K562 (cell line): ENCODE measurements around the gene FHIP1B. TPM values are rescaled to one million over a fixed set of nuclear protein-coding genes. Genes with fewer than 3 reads are reported as not detected.
A peak's percentile ranks its signal among the peaks of the same experiment; 100 is the strongest.

Experiments used
- DIDO1 ChIP-seq: fragments of 450-650 bp; IDR thresholded peaks from 2 replicates; pipeline ENCODE4 v1.6.1; 2016; ENCODE audit warnings: low read depth, missing biosample characterization, missing genetic modification characterization
- NR2C2 ChIP-seq, 2 experiments: fragments of 200-800 bp in 1 of 2; sonication (Bioruptor generic) in 1 of 2; sonication (generic) in 1 of 2; formaldehyde crosslinking in 1 of 2; IDR thresholded peaks; 2 replicates each; pipeline versions ENCODE4 v1.6.1 to v1.8.0; 2016 to 2022; ENCODE audit warnings: mild to moderate bottlenecking in 1 of 2, missing compliant biosample characterization in 1 of 2, missing genetic modification characterization in 1 of 2, missing genetic modification reagents in 1 of 2
- NUFIP1 ChIP-seq: fragments of 450-650 bp; IDR thresholded peaks from 2 replicates; pipeline ENCODE4 v1.6.1; 2018; ENCODE audit not compliant: partially characterized antibody
- RBM17 ChIP-seq: fragments of 200-400 bp; formaldehyde crosslinking; IDR thresholded peaks from 2 replicates; pipeline ENCODE4 v1.6.1; 2017; ENCODE audit warnings: low read depth, mild to moderate bottlenecking, low read length, borderline replicate concordance
- ZC3H4 ChIP-seq: sonication (generic); formaldehyde crosslinking; IDR thresholded peaks from 2 replicates; pipeline ENCODE4 v1.9.0; 2021; ENCODE audit warnings: missing genetic modification reagents, borderline replicate concordance
- ZNF311 ChIP-seq: fragments of 250-450 bp; sonication (Bioruptor Pico); IDR thresholded peaks from 2 replicates; pipeline ENCODE4 v1.4.0; 2020; ENCODE audit warnings: mild to moderate bottlenecking, moderate library complexity
- ZSCAN32 ChIP-seq: fragments of 450-650 bp; formaldehyde crosslinking; IDR thresholded peaks from 2 replicates; pipeline ENCODE4 v1.4.0; 2020; ENCODE audit warnings: mild to moderate bottlenecking, moderate library complexity
- polyA plus RNA-seq, 8 experiments: library from polyadenylated mRNA; depleted of rRNA in 4 of 8; stranded (reverse) in 5 of 8; unstranded in 3 of 8; fragments of >200 nt; fragmentation: Nextera tagmentation in 2 of 8; fragmentation: Illumina TruSeq in 1 of 8; extraction: Ambion mirVana in 2 of 8; extraction: Trizol in 1 of 8; gene quantifications; 2 replicates each; pipeline versions ENCODE4 v1.2.1 to v1.2.3, GENCODE V29; 2011 to 2014; ENCODE audit warnings: inconsistent platforms in 1 of 8, missing spikeins in 1 of 8
- total RNA-seq, 7 experiments: library from RNA; depleted of rRNA in 6 of 7; stranded (reverse); fragments of >200 nt in 6 of 7; fragmentation: Illumina TruSeq in 2 of 7; extraction: Trizol in 2 of 7; gene quantifications; 2 replicates each; pipeline versions ENCODE4 v1.2.1 to v1.2.3, GENCODE V29; 2011 to 2021; ENCODE audit warnings: low replicate concordance in 1 of 7
- TF ChIP-seq, protein P1 (sequence below): sonication (generic); formaldehyde crosslinking; IDR thresholded peaks from 2 replicates; pipeline ENCODE4 v1.8.1; 2023; ENCODE audit warnings: mild to moderate bottlenecking, missing genetic modification reagents
- TF ChIP-seq, protein P2 (sequence below), 2 experiments: fragments of 450-650 bp; formaldehyde crosslinking in 1 of 2; IDR thresholded peaks; 2 replicates each; pipeline versions ENCODE4 v1.4.0 to v1.6.1; 2014 to 2020; ENCODE audit warnings: mild to moderate bottlenecking in 2 of 2, borderline replicate concordance in 1 of 2, low read depth in 1 of 2
- TF ChIP-seq, protein P3 (sequence below): fragments of 450-650 bp; IDR thresholded peaks from 2 replicates; pipeline ENCODE4 v1.7.0; 2016; ENCODE audit warnings: borderline replicate concordance
- TF ChIP-seq, protein P4 (sequence below): fragments of 250-450 bp; sonication (Bioruptor Pico); IDR thresholded peaks from 2 replicates; pipeline ENCODE4 v1.8.0; 2021; ENCODE audit warnings: borderline replicate concordance, mild to moderate bottlenecking, moderate library complexity; ENCODE audit not compliant: poor library complexity, severe bottlenecking

FHIP1B gene
- total and polyA plus RNA-seq, 9 of the 15 experiments (the other 6 are each of a cell fraction or from before 2014, with no cell fraction given), result 0.94 to 24.7 (median 15.6) TPM

DNA sequence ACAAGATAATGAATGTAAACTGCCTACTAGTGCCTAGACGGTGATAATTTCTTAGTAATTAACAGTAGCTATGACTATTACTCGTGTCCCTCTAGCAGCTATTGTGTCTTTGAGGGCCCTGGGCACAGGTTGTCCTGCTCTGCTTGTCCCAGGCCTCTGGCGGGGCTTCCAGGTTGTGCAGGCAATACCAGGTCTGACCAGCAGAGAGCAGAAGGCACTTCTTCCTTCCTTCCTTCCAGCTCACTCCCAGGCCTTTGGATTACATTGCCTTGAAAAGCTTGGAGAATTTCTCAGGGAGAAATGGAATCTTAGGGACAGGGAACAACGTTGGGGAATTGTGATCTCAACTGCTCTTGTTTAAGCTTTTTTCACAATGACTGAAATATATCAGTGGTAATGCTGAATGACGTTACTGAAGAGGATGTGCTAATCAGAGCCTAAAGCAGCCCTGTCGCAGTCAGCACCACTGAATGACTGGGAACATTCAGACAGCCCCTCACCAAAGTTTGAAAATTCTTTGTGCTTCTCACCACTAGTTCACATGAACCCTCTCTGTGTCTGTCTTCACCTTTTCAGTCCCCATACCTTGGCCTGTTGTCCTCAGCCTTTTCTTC, 16.8 kb upstream of the FHIP1B start (continued):
- TF ChIP-seq ZNF311 (CRISPR knock-in tag), result no peak
- TF ChIP-seq, protein P1, sequence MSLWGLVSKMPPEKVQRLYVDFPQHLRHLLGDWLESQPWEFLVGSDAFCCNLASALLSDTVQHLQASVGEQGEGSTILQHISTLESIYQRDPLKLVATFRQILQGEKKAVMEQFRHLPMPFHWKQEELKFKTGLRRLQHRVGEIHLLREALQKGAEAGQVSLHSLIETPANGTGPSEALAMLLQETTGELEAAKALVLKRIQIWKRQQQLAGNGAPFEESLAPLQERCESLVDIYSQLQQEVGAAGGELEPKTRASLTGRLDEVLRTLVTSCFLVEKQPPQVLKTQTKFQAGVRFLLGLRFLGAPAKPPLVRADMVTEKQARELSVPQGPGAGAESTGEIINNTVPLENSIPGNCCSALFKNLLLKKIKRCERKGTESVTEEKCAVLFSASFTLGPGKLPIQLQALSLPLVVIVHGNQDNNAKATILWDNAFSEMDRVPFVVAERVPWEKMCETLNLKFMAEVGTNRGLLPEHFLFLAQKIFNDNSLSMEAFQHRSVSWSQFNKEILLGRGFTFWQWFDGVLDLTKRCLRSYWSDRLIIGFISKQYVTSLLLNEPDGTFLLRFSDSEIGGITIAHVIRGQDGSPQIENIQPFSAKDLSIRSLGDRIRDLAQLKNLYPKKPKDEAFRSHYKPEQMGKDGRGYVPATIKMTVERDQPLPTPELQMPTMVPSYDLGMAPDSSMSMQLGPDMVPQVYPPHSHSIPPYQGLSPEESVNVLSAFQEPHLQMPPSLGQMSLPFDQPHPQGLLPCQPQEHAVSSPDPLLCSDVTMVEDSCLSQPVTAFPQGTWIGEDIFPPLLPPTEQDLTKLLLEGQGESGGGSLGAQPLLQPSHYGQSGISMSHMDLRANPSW (CRISPR knock-in tag), result no peak
- TF ChIP-seq, protein P2, sequence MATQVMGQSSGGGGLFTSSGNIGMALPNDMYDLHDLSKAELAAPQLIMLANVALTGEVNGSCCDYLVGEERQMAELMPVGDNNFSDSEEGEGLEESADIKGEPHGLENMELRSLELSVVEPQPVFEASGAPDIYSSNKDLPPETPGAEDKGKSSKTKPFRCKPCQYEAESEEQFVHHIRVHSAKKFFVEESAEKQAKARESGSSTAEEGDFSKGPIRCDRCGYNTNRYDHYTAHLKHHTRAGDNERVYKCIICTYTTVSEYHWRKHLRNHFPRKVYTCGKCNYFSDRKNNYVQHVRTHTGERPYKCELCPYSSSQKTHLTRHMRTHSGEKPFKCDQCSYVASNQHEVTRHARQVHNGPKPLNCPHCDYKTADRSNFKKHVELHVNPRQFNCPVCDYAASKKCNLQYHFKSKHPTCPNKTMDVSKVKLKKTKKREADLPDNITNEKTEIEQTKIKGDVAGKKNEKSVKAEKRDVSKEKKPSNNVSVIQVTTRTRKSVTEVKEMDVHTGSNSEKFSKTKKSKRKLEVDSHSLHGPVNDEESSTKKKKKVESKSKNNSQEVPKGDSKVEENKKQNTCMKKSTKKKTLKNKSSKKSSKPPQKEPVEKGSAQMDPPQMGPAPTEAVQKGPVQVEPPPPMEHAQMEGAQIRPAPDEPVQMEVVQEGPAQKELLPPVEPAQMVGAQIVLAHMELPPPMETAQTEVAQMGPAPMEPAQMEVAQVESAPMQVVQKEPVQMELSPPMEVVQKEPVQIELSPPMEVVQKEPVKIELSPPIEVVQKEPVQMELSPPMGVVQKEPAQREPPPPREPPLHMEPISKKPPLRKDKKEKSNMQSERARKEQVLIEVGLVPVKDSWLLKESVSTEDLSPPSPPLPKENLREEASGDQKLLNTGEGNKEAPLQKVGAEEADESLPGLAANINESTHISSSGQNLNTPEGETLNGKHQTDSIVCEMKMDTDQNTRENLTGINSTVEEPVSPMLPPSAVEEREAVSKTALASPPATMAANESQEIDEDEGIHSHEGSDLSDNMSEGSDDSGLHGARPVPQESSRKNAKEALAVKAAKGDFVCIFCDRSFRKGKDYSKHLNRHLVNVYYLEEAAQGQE (IDR thresholded peaks at IDR 0.05; ENCODE audit: borderline replicate concordance), result peak; percentile 51; the same call in 1 of the 2 replicates
- TF ChIP-seq, protein P2 (CRISPR knock-in tag; IDR thresholded peaks at IDR 0.05; ENCODE audit: low read depth), result no peak
- TF ChIP-seq DIDO1 (tag), result no peak
- no peak for TF ChIP-seq NR2C2 (CRISPR knock-in tag; IDR thresholded peaks at IDR 0.05)
- no peak for TF ChIP-seq NR2C2 (tag; IDR thresholded peaks at IDR 0.05)
- TF ChIP-seq, protein P3, sequence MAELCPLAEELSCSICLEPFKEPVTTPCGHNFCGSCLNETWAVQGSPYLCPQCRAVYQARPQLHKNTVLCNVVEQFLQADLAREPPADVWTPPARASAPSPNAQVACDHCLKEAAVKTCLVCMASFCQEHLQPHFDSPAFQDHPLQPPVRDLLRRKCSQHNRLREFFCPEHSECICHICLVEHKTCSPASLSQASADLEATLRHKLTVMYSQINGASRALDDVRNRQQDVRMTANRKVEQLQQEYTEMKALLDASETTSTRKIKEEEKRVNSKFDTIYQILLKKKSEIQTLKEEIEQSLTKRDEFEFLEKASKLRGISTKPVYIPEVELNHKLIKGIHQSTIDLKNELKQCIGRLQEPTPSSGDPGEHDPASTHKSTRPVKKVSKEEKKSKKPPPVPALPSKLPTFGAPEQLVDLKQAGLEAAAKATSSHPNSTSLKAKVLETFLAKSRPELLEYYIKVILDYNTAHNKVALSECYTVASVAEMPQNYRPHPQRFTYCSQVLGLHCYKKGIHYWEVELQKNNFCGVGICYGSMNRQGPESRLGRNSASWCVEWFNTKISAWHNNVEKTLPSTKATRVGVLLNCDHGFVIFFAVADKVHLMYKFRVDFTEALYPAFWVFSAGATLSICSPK, result no peak
- no peak for TF ChIP-seq NUFIP1
- no peak for TF ChIP-seq ZC3H4 (CRISPR knock-in tag)
- TF ChIP-seq RBM17, result no peak
- no peak for TF ChIP-seq ZSCAN32 (CRISPR knock-in tag)
- TF ChIP-seq, protein P4, sequence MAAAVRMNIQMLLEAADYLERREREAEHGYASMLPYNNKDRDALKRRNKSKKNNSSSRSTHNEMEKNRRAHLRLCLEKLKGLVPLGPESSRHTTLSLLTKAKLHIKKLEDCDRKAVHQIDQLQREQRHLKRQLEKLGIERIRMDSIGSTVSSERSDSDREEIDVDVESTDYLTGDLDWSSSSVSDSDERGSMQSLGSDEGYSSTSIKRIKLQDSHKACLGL, result no peak
